G401.6 (cell line): Measurements from ENCODE around the gene KRT71.

ENCODE experiments used
- FAIRE-seq: peaks from 2 replicates; lab custom pipeline; 2012; peaks lifted over from hg19 to GRCh38; lab: Jason Lieb, UNC

The KRT71 gene

GRCh38 chr12:52537101-52537500, 15.8 kb downstream of the KRT71 start:
- FAIRE-seq: no peak

GRCh38 chr12:52535574-52535973, 17.4 kb downstream of the KRT71 start:
- FAIRE-seq: no peak

GRCh38 chr12:52534482-52534881, 18.5 kb downstream of the KRT71 start:
- FAIRE-seq: no peak

- FAIRE-seq: no peak
Observed at GRCh38 chr12:52533686-52534470, 19.1 kb downstream of the KRT71 start.

GRCh38 chr12:52532636-52533035, 20.3 kb downstream of the KRT71 start:
- FAIRE-seq: no peak

- FAIRE-seq: no peak
Observed at GRCh38 chr12:52531566-52532300, 21.2 kb downstream of the KRT71 start.

- FAIRE-seq: no peak
Observed at GRCh38 chr12:52530905-52531304, 22.0 kb downstream of the KRT71 start.

GRCh38 chr12:52530366-52530765, 22.6 kb downstream of the KRT71 start:
- no peak for FAIRE-seq

GRCh38 chr12:52529846-52530245, 23.1 kb downstream of the KRT71 start:
- no peak for FAIRE-seq

- no peak for FAIRE-seq
Observed at GRCh38 chr12:52529417-52529816, 23.5 kb downstream of the KRT71 start.

- no peak for FAIRE-seq
Observed at GRCh38 chr12:52528641-52529143, 24.3 kb downstream of the KRT71 start.

- FAIRE-seq: no peak
Observed at GRCh38 chr12:52527121-52527800, 25.7 kb downstream of the KRT71 start.

GRCh38 chr12:52526511-52526951, 26.4 kb downstream of the KRT71 start:
- no peak for FAIRE-seq

- no peak for FAIRE-seq
Observed at GRCh38 chr12:52525661-52526499, 27.1 kb downstream of the KRT71 start.

- no peak for FAIRE-seq
Observed at GRCh38 chr12:52524898-52525591, 27.9 kb downstream of the KRT71 start.

- FAIRE-seq: no peak
Observed at GRCh38 chr12:52524241-52524897, 28.6 kb downstream of the KRT71 start.

- no peak for FAIRE-seq
Observed at GRCh38 chr12:52523824-52524223, 29.1 kb downstream of the KRT71 start.

- FAIRE-seq: no peak
Observed at GRCh38 chr12:52522346-52523011, 30.5 kb downstream of the KRT71 start.

GRCh38 chr12:52521568-52522266, 31.2 kb downstream of the KRT71 start:
- no peak for FAIRE-seq

- no peak for FAIRE-seq
Observed at GRCh38 chr12:52521175-52521567, 31.8 kb downstream of the KRT71 start.
